OCI-M2 (cell line): Measurements from ENCODE around the gene A1BG.
"Not testable (repeated sequence)": the region's sequence is repeated elsewhere in the genome, so short reads cannot be mapped to it uniquely, and the experiment has no call there.

ENCODE experiments used
- DNase-seq: peaks from one replicate; lab custom pipeline; 2025; ENCODE audit not compliant: unreplicated experiment; lab: John Stamatoyannopoulos, UW

A1BG gene

DNA sequence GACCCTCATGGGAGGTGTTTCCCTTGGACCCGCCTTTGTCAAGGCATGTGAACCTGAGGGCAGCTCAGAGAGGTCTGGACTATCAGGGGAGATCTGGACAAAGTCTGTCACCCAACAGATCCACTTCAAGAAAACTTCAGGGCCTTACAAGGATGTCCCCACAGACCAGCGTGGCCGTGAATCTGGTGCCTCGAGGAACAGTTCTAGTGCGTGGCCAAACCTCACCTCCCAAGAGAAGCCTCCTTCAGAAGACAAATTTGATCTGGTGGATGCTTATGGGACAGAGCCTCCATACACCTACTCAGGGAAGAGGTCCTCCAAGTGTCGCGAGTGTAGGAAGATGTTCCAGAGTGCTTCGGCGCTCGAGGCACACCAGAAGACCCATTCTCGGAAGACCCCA lies 15.0 kb downstream of the A1BG start:
- no peak for DNase-seq

GRCh38 chr19:58336820-58337219 lies 16.5 kb downstream of the A1BG start:
- DNase-seq, result no peak

DNA sequence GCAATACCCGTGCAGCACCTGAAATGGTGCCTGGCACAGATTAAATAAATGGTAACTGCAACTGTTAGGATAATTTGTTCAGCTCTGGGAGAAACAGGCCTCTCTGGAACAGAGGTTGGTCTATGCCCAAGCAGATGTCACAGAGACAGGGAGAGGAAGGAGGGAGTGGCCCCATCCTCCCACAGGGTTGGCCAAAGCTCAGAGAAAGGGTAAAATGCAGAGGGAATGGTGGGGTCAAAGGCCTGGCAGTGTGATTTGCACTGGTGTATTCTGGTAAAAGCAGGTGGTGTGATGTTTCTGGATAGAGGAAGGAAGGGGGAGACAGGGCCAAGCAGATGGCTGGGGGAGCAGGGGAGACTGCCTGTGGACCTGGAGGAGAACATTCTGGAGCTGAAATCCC lies 17.1 kb downstream of the A1BG start:
- no peak for DNase-seq

- DNase-seq, result no peak
Observed at GRCh38 chr19:58335630-58336029, 17.7 kb downstream of the A1BG start.

DNA sequence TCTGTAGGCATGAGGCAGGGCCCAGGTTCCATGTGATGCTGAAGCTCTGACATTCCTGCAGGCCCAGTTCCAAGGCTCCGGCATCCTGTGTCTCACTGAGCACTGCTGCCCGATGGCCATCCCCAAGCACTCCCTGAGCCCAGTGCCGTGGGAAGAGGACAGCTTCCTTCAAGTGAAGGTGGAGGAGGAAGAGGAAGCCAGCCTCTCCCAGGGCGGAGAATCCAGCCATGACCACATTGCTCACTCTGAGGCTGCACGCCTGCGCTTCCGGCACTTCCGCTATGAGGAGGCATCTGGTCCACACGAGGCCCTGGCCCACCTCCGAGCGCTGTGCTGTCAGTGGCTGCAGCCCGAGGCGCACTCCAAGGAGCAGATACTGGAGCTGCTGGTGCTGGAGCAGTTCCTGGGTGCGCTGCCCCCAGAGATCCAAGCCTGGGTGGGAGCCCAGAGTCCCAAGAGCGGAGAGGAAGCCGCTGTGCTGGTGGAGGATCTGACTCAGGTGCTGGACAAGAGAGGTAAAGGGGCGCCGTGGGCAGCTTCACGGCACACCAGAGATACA lies 18.5 kb downstream of the A1BG start:
- DNase-seq, result no peak

DNA sequence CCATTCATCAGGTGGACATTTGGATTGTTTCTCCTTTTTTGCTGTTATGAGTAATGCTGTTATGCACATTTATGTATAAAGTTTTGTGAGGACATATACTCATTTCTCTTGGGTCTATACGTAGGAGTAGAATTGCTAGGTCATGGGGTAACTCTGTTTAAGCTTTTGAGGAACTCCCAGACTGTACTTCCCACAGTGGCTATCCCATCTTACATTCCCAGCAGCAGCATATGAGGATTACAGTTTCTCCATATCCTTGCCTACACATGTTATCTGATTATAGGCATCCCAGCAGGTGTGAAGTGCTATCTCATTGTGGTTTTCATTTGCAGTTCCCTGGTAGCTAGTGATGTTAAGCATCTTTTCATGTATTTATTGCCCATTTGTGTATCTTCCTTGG lies 20.6 kb downstream of the A1BG start:
- no peak for DNase-seq

GRCh38 chr19:58330458-58330857 lies 22.8 kb downstream of the A1BG start:
- DNase-seq, result no peak

DNA sequence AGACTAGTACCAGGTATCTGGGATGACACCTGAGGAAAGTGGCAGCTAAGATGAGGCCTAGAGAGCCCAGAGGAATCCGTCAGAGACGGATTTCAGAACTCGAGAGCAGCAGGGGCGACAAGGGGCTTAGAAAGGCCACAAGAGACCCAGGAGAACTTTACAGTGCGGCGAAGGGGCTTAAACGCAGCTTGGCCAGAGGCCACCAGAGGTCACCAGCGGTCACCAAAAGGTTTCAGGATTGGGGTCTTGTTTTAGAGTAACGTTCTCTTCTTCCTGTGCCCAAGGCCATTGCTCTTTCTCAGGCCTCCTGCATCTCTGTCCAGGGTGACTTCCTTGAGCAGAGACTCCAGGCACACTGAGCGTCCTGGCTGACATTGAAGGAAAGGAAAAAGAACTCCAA lies 24.3 kb downstream of the A1BG start:
- DNase-seq, result peak; percentile 36

- DNase-seq, result peak; percentile 98
Observed at GRCh38 chr19:58326914-58327726, 26.2 kb downstream of the A1BG start, which contains the start of gene ZSCAN22. Gene ZSCAN22 (plus strand): TSS chr19:58326994. CDS start chr19:58334803, 7,809 bp downstream.

DNA sequence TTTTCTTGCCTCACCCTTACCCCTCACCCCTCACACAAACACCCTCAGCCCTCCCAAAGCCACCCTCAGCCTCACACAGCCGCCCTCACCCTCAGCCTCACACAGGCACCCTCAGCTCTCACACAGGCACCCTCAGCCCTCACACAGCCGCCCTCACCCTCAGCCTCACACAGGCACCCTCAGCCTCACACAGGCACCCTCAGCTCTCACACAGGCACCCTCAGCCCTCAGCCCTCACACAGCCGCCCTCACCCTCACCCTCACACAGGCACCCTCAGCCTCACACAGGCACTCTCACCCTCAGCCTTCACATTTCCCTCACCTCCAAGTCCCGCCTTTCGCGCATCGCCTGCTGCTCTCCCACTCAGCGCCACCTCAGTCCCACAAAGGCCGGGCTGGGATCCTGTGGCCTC lies 26.8 kb downstream of the A1BG start:
- no peak for DNase-seq

DNA sequence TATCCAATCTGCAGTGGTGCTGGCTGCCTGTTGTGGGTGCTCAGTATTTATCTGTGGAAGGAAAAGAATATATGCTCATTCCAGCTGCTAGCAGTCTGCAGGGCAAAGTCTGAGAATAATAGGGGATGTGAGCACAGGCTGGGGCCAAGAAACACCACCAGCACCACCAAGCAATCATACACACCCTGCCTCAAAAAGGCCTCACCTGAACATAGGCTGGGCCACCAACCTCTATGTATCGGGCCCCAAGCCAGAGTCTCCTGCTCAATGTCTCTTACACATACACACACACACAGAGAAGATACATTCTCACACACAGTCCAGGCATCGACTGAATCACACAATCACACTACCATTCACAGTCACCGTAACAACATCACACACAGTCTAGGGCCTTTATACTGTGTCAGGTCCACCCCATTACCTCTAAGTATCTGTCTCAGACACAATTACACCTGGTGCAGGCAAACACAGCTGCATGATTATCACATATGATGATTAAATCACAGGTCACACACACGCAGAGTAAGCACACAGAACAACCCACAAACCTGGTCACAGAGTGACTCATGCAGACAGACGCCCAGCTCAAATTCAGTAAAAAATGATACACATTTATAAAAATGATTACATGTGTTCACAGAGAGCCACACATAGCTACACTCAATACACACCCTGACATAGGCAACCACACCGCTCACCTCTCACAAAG lies 27.8 kb downstream of the A1BG start:
- DNase-seq, result no peak

DNA sequence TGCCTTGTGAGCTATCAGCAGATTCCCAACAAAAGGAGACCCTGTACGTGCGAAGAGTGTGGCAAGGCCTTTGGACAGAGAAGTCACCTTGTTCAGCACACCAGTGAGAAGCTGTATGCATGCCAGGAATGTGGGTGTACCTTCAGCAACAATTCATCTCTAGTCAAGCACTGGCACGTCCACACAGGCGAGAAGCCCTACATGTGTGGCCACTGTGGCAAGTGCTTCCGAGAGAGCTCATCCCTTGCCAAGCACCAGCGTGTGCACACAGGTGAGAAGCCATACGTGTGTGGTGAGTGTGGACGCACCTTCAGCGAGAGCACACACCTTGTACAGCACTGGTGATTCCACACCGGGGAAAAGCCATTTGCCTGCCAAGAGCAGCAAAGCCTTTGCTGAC lies 34.1 kb downstream of the A1BG start:
- no peak for DNase-seq

- no peak for DNase-seq
Observed at GRCh38 chr19:58318297-58318696, 35.0 kb downstream of the A1BG start.

DNA sequence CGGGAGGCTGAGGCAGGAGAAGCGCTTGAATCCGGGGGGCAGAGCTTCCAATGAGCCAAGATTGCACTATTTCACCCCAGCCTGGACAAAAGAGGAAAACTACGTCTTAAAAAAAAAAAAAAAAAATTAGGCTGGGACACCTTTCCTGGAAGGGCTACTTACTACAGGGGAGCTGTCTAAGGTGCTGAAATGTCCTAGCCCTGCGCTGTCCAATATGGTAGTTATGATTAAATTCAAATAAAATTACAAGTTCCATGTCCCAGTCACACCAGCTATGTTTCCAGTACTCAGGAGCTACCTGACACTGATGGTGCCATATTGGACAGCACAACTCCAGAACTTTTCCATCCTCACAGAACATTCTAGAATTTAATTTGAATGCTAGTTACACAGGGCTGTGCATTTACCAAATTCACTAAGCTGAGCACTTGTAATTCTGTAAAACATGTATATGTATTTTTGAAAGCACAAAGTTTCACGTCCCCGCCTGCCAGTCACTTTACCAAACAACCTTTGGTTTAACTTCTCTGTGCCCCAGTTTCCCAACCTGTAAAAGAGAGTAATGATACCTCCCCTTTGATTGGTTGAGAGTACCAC lies 35.7 kb downstream of the A1BG start:
- DNase-seq, result no peak

DNA sequence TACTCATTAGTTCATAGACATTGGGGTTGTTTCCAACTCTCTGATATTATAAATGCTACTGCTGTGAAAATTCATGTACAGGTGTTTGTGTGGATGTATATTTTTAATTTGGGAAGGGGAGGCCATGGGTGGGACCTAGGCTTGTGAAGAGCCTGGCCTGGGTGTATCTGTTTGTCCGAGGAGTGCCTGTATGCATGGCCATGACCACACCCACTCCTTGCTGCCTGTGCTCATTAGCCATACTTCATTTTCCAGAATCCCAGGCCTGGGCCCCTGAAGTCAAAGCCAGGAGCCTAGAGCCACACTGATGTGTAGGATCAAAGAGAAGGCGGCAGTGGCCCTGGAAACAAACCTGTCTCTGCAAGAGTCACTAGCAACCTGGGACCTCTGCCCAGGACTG lies 37.7 kb downstream of the A1BG start:
- DNase-seq, result no peak

- DNase-seq, result no peak
Observed at GRCh38 chr19:58311345-58311865, 41.9 kb downstream of the A1BG start.

DNA sequence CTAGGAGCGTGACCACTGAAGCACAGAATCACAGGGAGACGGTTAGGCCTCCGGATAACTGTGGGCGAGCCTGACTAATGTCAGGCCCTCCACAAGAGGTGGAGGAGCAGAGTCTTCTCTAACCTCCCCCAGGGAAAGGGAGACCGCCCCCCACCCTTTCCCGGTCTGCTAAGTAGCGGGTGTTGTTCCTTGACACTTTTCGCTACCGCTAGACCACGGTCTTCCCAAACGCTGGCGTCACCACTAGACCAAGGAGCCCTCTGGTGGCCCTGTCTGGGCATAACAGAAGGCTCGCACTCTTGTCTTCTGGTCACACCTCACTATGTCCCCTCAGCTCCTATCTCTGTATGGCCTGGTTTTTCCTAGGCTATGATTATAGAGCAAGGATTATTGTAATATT lies 42.6 kb downstream of the A1BG start:
- not testable (repeated sequence) for DNase-seq

DNA sequence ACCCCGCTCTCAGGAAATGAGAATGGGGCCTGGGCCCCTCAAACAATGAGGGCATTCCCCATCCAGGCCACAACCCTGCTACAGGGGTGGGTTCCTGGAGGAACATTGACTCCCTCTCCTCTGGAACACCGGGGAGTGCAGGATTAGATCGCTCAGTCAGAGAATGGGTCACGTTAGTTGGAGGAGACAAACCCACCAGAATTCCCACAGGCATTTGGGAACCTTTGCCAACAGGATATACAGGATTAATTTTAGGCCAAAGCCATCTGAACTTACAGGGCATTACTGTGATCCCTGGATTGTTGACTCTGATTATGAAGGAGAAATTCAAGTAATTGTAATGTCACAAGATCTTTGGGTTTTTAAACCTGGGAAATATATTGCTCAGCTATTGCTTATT lies 45.6 kb downstream of the A1BG start:
- no peak for DNase-seq

GRCh38 chr19:58305932-58306323 lies 47.4 kb downstream of the A1BG start:
- DNase-seq, result no peak

DNA sequence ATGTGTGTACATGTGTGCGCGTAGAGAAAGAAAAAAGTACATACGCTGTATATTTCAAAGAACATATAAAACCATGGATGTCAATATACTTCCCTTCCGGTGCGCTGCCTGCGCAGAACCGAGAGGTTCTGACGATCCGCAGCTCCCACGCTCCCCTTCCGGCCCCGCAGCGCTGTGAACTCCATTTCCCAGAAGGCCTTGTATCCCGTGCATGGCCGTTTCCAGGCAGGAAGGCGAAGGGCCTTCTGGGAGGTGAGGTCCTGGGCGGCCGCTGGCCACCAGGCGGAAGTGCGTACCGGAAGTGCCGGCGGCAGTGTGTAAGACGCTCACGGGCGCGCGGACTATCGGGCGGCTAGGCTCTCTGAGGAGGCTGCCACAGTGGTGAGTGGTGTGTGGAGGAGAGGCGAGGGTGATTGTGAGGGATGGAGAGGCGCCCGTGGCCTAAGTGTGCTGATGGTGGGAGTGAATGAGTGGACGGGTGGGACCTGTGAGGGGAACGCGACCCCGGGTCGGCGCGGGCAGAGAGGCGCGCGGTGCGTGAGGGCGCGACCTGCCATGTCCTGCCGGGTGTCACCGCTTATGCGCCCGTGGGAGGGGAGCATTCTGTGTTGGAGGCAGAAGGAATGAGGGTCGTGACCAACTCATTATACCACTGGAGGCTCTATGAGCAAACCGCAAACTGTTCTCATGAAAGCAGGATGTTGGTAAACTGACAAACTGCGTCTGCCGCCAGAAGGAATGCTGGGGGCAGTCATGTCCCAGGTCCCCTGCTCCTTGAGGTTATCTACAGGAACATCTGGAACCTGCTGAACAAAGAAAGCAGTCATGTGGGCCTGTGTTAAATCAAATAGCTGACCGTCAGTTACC lies 48.0 kb downstream of the A1BG start, which contains the start of gene ERVK3-1:
ERVK3-1 (plus strand) TSS at position 313 of the 867 bp plus-strand sequence. CDS start 6,792 bp downstream, outside the sequence.
- DNase-seq, result peak; percentile 76

- DNase-seq, result no peak
Observed at GRCh38 chr19:58304748-58305064, 48.6 kb downstream of the A1BG start.
